Measurements from ENCODE around the gene USP34.
"Not testable (repeated sequence)": the region's sequence is repeated elsewhere in the genome, so short reads cannot be mapped to it uniquely, and the experiment has no call there.

USP34 gene

GRCh38 chr2:61454383-61454782 lies 16.5 kb downstream of the USP34 start:
- DNase-seq (no peak), ATAC-seq (replicated peaks) (no peak)
- peaks cover 42 to 67% of the 10 kb centered on the region in 2 donors for H3K4me1 Mint-ChIP-seq (ENCODE audit: low read depth in 2 of 2)
- H3K27ac Mint-ChIP-seq = peak overlapping the region; percentile 35 to 44
- H3K9me3 Mint-ChIP-seq = no peaks in the 10 kb centered on the region
- peak overlapping the region in 1 of 2 donors; percentile 18 for H3K4me3 Mint-ChIP-seq
- no peaks in the 10 kb centered on the region for H3K27me3 Mint-ChIP-seq
- H3K36me3 Mint-ChIP-seq (ENCODE audit: insufficient read depth) = peaks cover 28% of the 10 kb centered on the region

DNA sequence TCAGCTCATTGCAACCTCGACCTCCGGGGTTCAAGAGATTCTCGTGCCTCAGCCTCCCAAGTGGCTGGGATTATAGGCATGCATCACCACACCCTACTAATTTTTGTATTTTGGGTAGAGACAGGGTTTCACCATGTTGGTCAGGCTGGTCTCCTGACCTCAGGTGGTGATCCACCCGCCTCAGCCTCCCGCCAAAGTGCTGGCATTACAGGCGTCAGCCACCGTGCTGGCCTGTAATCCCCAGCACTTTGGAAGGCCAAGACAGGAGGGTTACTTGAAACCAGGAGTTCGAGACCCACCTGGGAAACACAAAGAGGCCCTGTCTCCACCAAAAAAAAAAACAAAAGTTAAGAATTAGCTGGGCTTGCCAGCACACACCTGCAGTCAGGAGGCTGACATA lies 18.5 kb downstream of the USP34 start:
- ATAC-seq (replicated peaks) (no peak), DNase-seq (no peak)
- Mint-ChIP-seq H3K4me3 (no peak overlapping the region), H3K27me3 (no peaks in the 10 kb centered on the region), H3K27ac (no peak overlapping the region), H3K4me1 (ENCODE audit: low read depth in 2 of 2) (peaks cover 34 to 63% of the 10 kb centered on the region in 2 donors), H3K36me3 (ENCODE audit: insufficient read depth) (peaks cover 22% of the 10 kb centered on the region), H3K9me3 (no peaks in the 10 kb centered on the region)

GRCh38 chr2:61451178-61451577 lies 19.7 kb downstream of the USP34 start:
- DNase-seq = no peak
- H3K4me3 Mint-ChIP-seq = no peak overlapping the region
- no peak for ATAC-seq (replicated peaks)
- peaks cover 26 to 54% of the 10 kb centered on the region in 2 donors for H3K4me1 Mint-ChIP-seq (ENCODE audit: low read depth in 2 of 2)
- no peaks in the 10 kb centered on the region for H3K9me3 Mint-ChIP-seq
- no peak overlapping the region for H3K27ac Mint-ChIP-seq
- H3K36me3 Mint-ChIP-seq (ENCODE audit: insufficient read depth) = peaks cover 20% of the 10 kb centered on the region
- no peaks in the 10 kb centered on the region for H3K27me3 Mint-ChIP-seq

DNA sequence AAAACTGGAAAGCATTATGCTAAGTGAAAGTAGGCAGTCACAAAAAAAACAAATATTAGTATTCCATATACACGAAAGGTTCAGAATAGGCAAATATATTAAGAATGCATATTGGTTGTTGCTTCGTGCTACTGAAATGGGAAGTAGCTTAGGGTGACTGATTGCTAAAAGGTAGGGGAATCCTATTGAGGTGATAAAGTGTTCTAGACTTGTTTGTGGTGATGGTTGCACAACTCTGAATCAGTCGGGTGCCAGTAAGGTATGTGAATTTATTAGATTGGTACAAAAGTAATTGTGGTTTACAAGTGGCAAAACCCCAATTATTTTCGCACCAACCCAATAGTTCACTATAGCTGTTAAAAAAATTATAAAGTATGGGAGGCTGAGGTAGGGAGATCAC lies 20.7 kb downstream of the USP34 start:
- ATAC-seq (replicated peaks) (peak; percentile 97), DNase-seq (no peak)
- Mint-ChIP-seq H3K27me3 (no peaks in the 10 kb centered on the region), H3K4me3 (peak overlapping the region; percentile 3 to 18), H3K9me3 (no peaks in the 10 kb centered on the region), H3K4me1 (ENCODE audit: low read depth in 2 of 2) (peaks cover 23 to 46% of the 10 kb centered on the region in 2 donors), H3K36me3 (ENCODE audit: insufficient read depth) (peaks cover 20% of the 10 kb centered on the region), H3K27ac (peak overlapping the region; percentile 14 to 33)

GRCh38 chr2:61448229-61448628 lies 22.7 kb downstream of the USP34 start:
- H3K36me3 Mint-ChIP-seq (ENCODE audit: insufficient read depth) = peaks cover 11% of the 10 kb centered on the region
- H3K27me3 Mint-ChIP-seq = no peaks in the 10 kb centered on the region
- no peaks in the 10 kb centered on the region for H3K9me3 Mint-ChIP-seq
- no peak overlapping the region for H3K4me3 Mint-ChIP-seq
- peaks cover 29 to 54% of the 10 kb centered on the region in 2 donors for H3K4me1 Mint-ChIP-seq (ENCODE audit: low read depth in 2 of 2)
- peak overlapping the region in 1 of 2 donors; percentile 35 for H3K27ac Mint-ChIP-seq
- ATAC-seq (replicated peaks) (no peak), DNase-seq (no peak)

DNA sequence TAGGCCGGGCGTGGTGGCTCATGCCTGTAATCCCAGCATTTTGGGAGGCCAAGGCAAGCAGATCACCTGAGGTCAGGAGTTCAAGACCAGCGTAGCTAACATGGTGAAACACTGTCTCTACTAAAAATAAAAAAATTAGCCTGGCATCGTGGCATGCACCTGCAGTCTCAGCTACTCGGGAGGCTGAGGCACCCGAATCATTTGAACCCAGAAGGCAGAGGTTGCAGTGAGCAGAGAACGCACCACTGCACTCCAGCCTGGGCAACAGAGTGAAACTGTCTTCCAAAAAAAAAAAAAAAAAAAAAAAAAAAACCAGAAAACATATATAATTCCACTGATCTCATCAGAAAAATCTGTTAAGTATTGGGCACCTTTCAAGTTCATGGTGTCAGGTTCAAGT lies 23.9 kb downstream of the USP34 start:
- not testable (repeated sequence) for H3K9me3 Mint-ChIP-seq; ATAC-seq (replicated peaks); DNase-seq; H3K27me3 Mint-ChIP-seq
- Mint-ChIP-seq H3K27ac (peak overlapping the region in 1 of 2 donors; percentile 17), H3K4me3 (peak overlapping the region in 1 of 2 donors; percentile 6), H3K36me3 (ENCODE audit: insufficient read depth) (peaks cover 12% of the 10 kb centered on the region), H3K4me1 (ENCODE audit: low read depth in 2 of 2) (peaks cover 37 to 62% of the 10 kb centered on the region in 2 donors)

DNA sequence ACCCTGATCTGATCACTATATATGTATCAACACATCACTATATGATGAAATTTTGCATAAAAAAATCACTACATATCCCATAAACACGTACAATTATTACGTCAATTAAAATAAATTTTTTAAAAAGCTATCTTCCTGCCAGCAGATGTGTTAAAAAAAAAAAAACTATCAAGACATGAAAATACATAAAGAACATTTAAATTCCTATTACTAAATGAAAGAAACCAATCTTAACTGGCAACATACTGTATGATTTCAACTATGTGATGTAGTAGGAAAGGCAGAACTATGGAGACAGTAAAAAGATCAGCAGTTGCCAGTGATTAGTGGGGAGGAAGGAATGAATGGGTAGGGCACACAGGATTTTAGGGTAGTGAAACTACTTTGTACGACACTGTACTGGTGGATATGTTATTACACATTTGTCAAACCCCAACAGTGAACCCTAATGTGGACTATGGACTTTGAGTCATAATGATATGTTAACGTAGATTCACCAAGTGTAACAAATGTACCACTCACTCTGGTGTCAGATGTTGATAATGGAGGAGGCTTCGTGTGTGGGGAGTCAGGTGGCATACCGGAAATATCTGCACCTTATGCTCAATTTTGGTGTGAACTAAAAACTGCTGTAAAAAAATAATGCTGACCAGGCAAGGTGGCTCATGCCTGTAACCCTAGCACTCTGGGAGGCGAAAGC lies 27.4 kb downstream of the USP34 start:
- peak overlapping the region; percentile 9 to 42 for H3K27ac Mint-ChIP-seq
- no peaks in the 10 kb centered on the region for H3K27me3 Mint-ChIP-seq
- DNase-seq (no peak), ATAC-seq (replicated peaks) (peak; percentile 51)
- H3K4me1 Mint-ChIP-seq (ENCODE audit: low read depth in 2 of 2) = peaks cover 46 to 58% of the 10 kb centered on the region in 2 donors
- H3K4me3 Mint-ChIP-seq = peak overlapping the region in 1 of 2 donors; percentile 24
- no peaks in the 10 kb centered on the region for H3K9me3 Mint-ChIP-seq
- peaks cover 18% of the 10 kb centered on the region for H3K36me3 Mint-ChIP-seq (ENCODE audit: insufficient read depth)

DNA sequence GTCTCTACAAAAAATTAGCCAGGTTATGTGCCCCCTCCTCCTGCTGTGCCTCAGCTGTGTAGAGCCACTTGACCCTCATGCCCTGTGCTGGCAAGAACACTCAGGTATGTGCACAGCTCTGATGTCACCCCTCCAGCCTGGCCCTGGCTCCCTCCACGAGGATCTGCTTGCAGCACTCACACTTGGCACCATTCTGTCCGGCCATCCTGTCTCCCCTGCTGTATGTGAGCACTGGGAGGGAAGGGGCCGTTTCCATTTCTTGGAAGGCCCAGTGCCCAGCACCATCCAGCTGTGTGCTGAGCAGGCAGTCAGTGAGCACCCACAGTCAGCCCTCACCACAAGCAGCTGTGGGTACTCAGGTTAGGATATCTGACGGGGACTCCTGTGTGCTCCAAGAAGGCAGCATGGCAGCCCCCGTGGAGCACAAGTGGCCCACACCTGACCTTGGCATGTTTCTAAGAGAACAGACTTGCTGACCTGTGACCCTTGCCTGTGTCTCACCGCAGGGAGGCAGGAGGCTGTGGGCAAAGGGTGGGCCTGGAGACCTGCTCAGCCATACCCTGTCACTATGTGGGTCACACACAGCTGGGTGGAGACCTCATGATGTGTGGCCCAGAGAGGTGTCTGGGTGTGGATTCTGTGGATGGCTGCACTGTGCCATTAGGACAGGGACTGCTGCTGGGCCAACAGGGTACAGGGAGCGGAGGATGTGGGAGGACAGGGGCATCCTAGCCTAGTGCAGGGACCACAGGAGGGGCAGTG lies 31.5 kb downstream of the USP34 start:
- peak overlapping the region; percentile 35 to 71 for H3K4me3 Mint-ChIP-seq
- H3K36me3 Mint-ChIP-seq (ENCODE audit: insufficient read depth) = peaks cover 21% of the 10 kb centered on the region
- ATAC-seq (replicated peaks) (peak; percentile 75), DNase-seq (no peak)
- H3K27me3 Mint-ChIP-seq = no peaks in the 10 kb centered on the region
- peaks cover 0 to 8% of the 10 kb centered on the region in 2 donors for H3K9me3 Mint-ChIP-seq
- H3K27ac Mint-ChIP-seq = peak overlapping the region; percentile 83 to 87
- H3K4me1 Mint-ChIP-seq (ENCODE audit: low read depth in 2 of 2) = peaks cover 66 to 78% of the 10 kb centered on the region in 2 donors

- Mint-ChIP-seq H3K27ac (peak overlapping the region; percentile 83 to 87), H3K27me3 (no peaks in the 10 kb centered on the region), H3K36me3 (ENCODE audit: insufficient read depth) (peaks cover 21% of the 10 kb centered on the region), H3K4me1 (ENCODE audit: low read depth in 2 of 2) (peaks cover 72 to 79% of the 10 kb centered on the region in 2 donors), H3K9me3 (peaks cover 0 to 8% of the 10 kb centered on the region in 2 donors), H3K4me3 (peak overlapping the region; percentile 31 to 63)
- no peak for DNase-seq
- no peak for ATAC-seq (replicated peaks)
These were observed 32.2 kb downstream of the USP34 start for GRCh38 chr2:61438670-61439069.

GRCh38 chr2:61437170-61437569 lies 33.7 kb downstream of the USP34 start:
- DNase-seq (no peak), ATAC-seq (replicated peaks) (no peak)
- Mint-ChIP-seq H3K9me3 (peaks cover 0 to 8% of the 10 kb centered on the region in 2 donors), H3K36me3 (ENCODE audit: insufficient read depth) (peaks cover 27% of the 10 kb centered on the region), H3K4me3 (peak overlapping the region in 1 of 2 donors; percentile 60), H3K27ac (peak overlapping the region in 1 of 2 donors; percentile 83), H3K27me3 (no peaks in the 10 kb centered on the region), H3K4me1 (ENCODE audit: low read depth in 2 of 2) (peaks cover 67 to 74% of the 10 kb centered on the region in 2 donors)

DNA sequence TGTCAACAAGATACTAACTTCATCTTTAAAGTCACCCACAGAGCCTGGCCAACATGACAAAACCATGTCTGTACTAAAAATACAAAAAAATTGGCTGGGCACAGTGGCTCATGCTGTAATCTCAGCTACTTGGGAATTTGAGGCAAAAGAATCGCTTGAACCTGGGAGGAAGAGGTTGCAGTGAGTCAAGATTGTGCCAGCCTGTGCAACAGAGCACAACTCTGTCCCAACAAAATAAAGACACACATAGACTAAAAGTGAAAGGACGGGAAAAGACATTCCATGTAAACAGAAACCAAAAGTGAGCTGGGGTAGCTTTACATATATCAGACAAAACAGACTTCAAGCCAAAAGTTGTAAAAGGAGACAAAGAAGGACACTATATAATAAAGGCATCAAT lies 34.8 kb downstream of the USP34 start:
- peaks cover 58 to 66% of the 10 kb centered on the region in 2 donors for H3K4me1 Mint-ChIP-seq (ENCODE audit: low read depth in 2 of 2)
- no peak for DNase-seq
- H3K4me3 Mint-ChIP-seq = peak overlapping the region; percentile 1 to 60
- H3K36me3 Mint-ChIP-seq (ENCODE audit: insufficient read depth) = peaks cover 27% of the 10 kb centered on the region
- H3K9me3 Mint-ChIP-seq = peaks cover 0 to 8% of the 10 kb centered on the region in 2 donors
- H3K27ac Mint-ChIP-seq = peak overlapping the region in 1 of 2 donors; percentile 32
- H3K27me3 Mint-ChIP-seq = no peaks in the 10 kb centered on the region
- no peak for ATAC-seq (replicated peaks)

- Mint-ChIP-seq H3K9me3 (peaks cover 0 to 8% of the 10 kb centered on the region in 2 donors), H3K27ac (peak overlapping the region in 1 of 2 donors; percentile 61), H3K4me3 (peak overlapping the region; percentile 9 to 36), H3K27me3 (no peaks in the 10 kb centered on the region), H3K36me3 (ENCODE audit: insufficient read depth) (peaks cover 27% of the 10 kb centered on the region), H3K4me1 (ENCODE audit: low read depth in 2 of 2) (peaks cover 58 to 71% of the 10 kb centered on the region in 2 donors)
- ATAC-seq (replicated peaks) (no peak), DNase-seq (no peak)
These were observed 35.6 kb downstream of the USP34 start for GRCh38 chr2:61435291-61435690.

DNA sequence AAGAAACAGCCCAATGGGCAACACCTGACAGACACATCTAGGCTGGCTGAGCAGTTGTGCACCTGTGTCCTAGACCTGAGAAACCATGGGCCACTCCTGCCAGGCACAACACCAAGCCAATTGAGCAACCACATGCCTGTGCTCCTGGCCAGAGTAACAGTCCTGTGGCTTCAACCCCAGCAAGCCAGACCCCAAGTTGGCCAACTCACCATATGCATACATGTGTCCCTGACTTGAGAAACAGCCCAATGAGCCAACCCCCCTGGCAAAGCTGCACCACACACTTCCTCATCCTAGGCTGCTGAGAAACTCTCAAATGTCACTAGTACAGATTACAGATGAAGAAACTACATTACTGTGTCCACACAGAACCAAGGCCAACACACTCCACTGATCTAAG lies 36.6 kb downstream of the USP34 start:
- H3K9me3 Mint-ChIP-seq = peaks cover 0 to 8% of the 10 kb centered on the region in 2 donors
- peak overlapping the region in 1 of 2 donors; percentile 54 for H3K4me3 Mint-ChIP-seq
- DNase-seq (no peak), ATAC-seq (replicated peaks) (peak; percentile 33)
- peaks cover 49 to 66% of the 10 kb centered on the region in 2 donors for H3K4me1 Mint-ChIP-seq (ENCODE audit: low read depth in 2 of 2)
- H3K27me3 Mint-ChIP-seq = no peaks in the 10 kb centered on the region
- peaks cover 21% of the 10 kb centered on the region for H3K36me3 Mint-ChIP-seq (ENCODE audit: insufficient read depth)
- H3K27ac Mint-ChIP-seq = peak overlapping the region; percentile 53 to 61

Data from effector memory CD8-positive, alpha-beta T cell (primary cell).